ENCODE measurements around the gene WDR90.

The WDR90 gene

GRCh38 chr16:658679-659571 lies 9.8 kb downstream of the WDR90 start:
- in situ Hi-C loops (cut with HindIII; ENCODE audit: low sequenced_read_pairs), result no loop called here

- in situ Hi-C loops (cut with HindIII; ENCODE audit: low sequenced_read_pairs), result no loop called here
These were observed 10.5 kb downstream of the WDR90 start for GRCh38 chr16:659618-660017.

- in situ Hi-C loops (cut with HindIII; ENCODE audit: low sequenced_read_pairs), result no loop called here
These were observed 10.9 kb downstream of the WDR90 start for GRCh38 chr16:660132-660458.

- in situ Hi-C loops (cut with HindIII; ENCODE audit: low sequenced_read_pairs), result no loop called here
These were observed 11.5 kb downstream of the WDR90 start for GRCh38 chr16:660459-661183.

GRCh38 chr16:661184-661821 lies 12.1 kb downstream of the WDR90 start:
- in situ Hi-C loops (cut with HindIII; ENCODE audit: low sequenced_read_pairs), result no loop called here

GRCh38 chr16:662095-662494 lies 12.9 kb downstream of the WDR90 start:
- in situ Hi-C loops (cut with HindIII; ENCODE audit: low sequenced_read_pairs), result no loop called here

- in situ Hi-C loops (cut with HindIII; ENCODE audit: low sequenced_read_pairs), result no loop called here
These were observed 13.4 kb downstream of the WDR90 start for GRCh38 chr16:662597-662996.

- in situ Hi-C loops (cut with HindIII; ENCODE audit: low sequenced_read_pairs), result no loop called here
These were observed 17.4 kb downstream of the WDR90 start for GRCh38 chr16:666572-666971.

- in situ Hi-C loops (cut with HindIII; ENCODE audit: low sequenced_read_pairs), result no loop called here
These were observed 18.1 kb downstream of the WDR90 start for GRCh38 chr16:667113-667779.

- in situ Hi-C loops (cut with HindIII; ENCODE audit: low sequenced_read_pairs), result no loop called here
These were observed 18.8 kb downstream of the WDR90 start, which contains the start of gene RHOT2 for GRCh38 chr16:667780-668518. TSS of gene RHOT2 (plus strand) at chr16:668132. CDS start at chr16:668200, 68 bp downstream.

GRCh38 chr16:668519-669171 lies 19.5 kb downstream of the WDR90 start:
- in situ Hi-C loops (cut with HindIII; ENCODE audit: low sequenced_read_pairs), result no loop called here

GRCh38 chr16:669666-670065 lies 20.5 kb downstream of the WDR90 start:
- in situ Hi-C loops (cut with HindIII; ENCODE audit: low sequenced_read_pairs), result no loop called here

- in situ Hi-C loops (cut with HindIII; ENCODE audit: low sequenced_read_pairs), result no loop called here
These were observed 21.6 kb downstream of the WDR90 start for GRCh38 chr16:670485-671352.

- in situ Hi-C loops (cut with HindIII; ENCODE audit: low sequenced_read_pairs), result no loop called here
These were observed 22.4 kb downstream of the WDR90 start for GRCh38 chr16:671353-672131.

- in situ Hi-C loops (cut with HindIII; ENCODE audit: low sequenced_read_pairs), result no loop called here
These were observed 23.2 kb downstream of the WDR90 start for GRCh38 chr16:672371-672770.

GRCh38 chr16:672851-673250 lies 23.7 kb downstream of the WDR90 start:
- in situ Hi-C loops (cut with HindIII; ENCODE audit: low sequenced_read_pairs), result no loop called here

- in situ Hi-C loops (cut with HindIII; ENCODE audit: low sequenced_read_pairs), result no loop called here
These were observed 24.3 kb downstream of the WDR90 start for GRCh38 chr16:673399-673991.
